Measurements from ENCODE around the gene ZFP2. TPM values are rescaled to one million over a fixed set of nuclear protein-coding genes. Genes with fewer than 3 reads are reported as not detected.

Gene ZFP2
- total RNA-seq: 1.0 and 1.7 TPM in 2 replicates

GRCh38 chr5:178895615-178896571 is at the start of gene ZFP2:
TSS of gene ZFP2 (plus strand) at chr5:178895913. CDS start at chr5:178931314, 35,401 bp downstream.

GRCh38 chr5:178859625-178860521 is 35.8 kb upstream of the ZFP2 start, which contains the start of gene ZNF354B:
TSS of gene ZNF354B (plus strand) at chr5:178859953. CDS start at chr5:178861048, 1,095 bp downstream.

GRCh38 chr5:178940569-178941360 is 45.1 kb downstream of the ZFP2 start, which contains the start of gene ZNF454:
TSS of gene ZNF454 (plus strand) at chr5:178941198. CDS start at chr5:178942792, 1,594 bp downstream.

Other genes with a start within 250 kb of the ZFP2 start
- gene ZNF354A, start 165.3 kb upstream of the ZFP2 start, total RNA-seq: 13.3 and 15.3 TPM in 2 replicates
- gene ZNF354B, start 36.0 kb upstream of the ZFP2 start, total RNA-seq: 6.2 and 11.0 TPM in 2 replicates
- 1.4 and 4.8 TPM in 2 replicates for gene ZNF454, start 45.3 kb downstream of the ZFP2 start, total RNA-seq
- not detected in 2 replicates for gene GRM6, start 99.4 kb downstream of the ZFP2 start, total RNA-seq
- gene ZNF879, start 127.9 kb downstream of the ZFP2 start, total RNA-seq: 5.5 and 6.4 TPM in 2 replicates
- gene ZNF354C, start 164.5 kb downstream of the ZFP2 start, total RNA-seq: 3.4 and 7.8 TPM in 2 replicates

All from nasal cavity respiratory epithelium epithelial cell of viscerocranial mucosa (primary cell).